Measurements from ENCODE around the gene TSHB. TPM values are rescaled to one million over a fixed set of nuclear protein-coding genes. Genes with fewer than 3 reads are reported as not detected.
A peak's percentile ranks its signal among the peaks of the same experiment; 100 is the strongest.

Gene TSHB
- total RNA-seq (2021; fragmentation: NEBNext Ultra II Directional; extraction: Animal tissue kit (Norgen Biotek cat#: 25700)): not detected
- long read RNA-seq: 0 reads

GRCh38 chr1:115029526-115029925 lies at the start of gene TSHB:
TSS of gene TSHB (plus strand) at chr1:115029826. CDS start at chr1:115033363, 3,537 bp downstream.
- no peak for TF ChIP-seq CTCF (IDR thresholded peaks at IDR 0.05)
- H3K27ac Mint-ChIP-seq: no peak within 1 kb of the TSS
- no peaks in the 10 kb centered on the region for H3K9me3 Mint-ChIP-seq
- H3K4me3 Mint-ChIP-seq: no peak within 1 kb of the TSS
- no peak for DNase-seq
- no peaks in the 10 kb centered on the region for H3K4me1 Mint-ChIP-seq (ENCODE audit: low read depth)
- no peaks in the 10 kb centered on the region for H3K36me3 Mint-ChIP-seq (ENCODE audit: low read depth)
- peaks cover 8% of the 10 kb centered on the region for H3K27me3 Mint-ChIP-seq (ENCODE audit: insufficient read depth)

GRCh38 chr1:114982251-114982650 lies 47.4 kb upstream of the TSHB start:
- peaks cover 14% of the 10 kb centered on the region for H3K36me3 Mint-ChIP-seq (ENCODE audit: low read depth)
- peaks cover 7% of the 10 kb centered on the region; the same call in 1 of the 2 replicates for H3K4me1 Mint-ChIP-seq (ENCODE audit: low read depth)
- H3K4me3 Mint-ChIP-seq: no peak overlapping the region
- TF ChIP-seq CTCF (IDR thresholded peaks at IDR 0.05): no peak
- no peaks in the 10 kb centered on the region; the same call in none of the 2 replicates for H3K27me3 Mint-ChIP-seq (ENCODE audit: insufficient read depth)
- peaks cover 17% of the 10 kb centered on the region for H3K9me3 Mint-ChIP-seq
- DNase-seq: no peak
- H3K27ac Mint-ChIP-seq: no peak overlapping the region

GRCh38 chr1:114986286-114986685 lies 43.3 kb upstream of the TSHB start:
- H3K27ac Mint-ChIP-seq: no peak overlapping the region

GRCh38 chr1:114988095-114988494 lies 41.5 kb upstream of the TSHB start:
- Mint-ChIP-seq H3K4me1 (ENCODE audit: low read depth) (no peaks in the 10 kb centered on the region), H3K27ac (no peak overlapping the region), H3K4me3 (no peak overlapping the region), H3K36me3 (ENCODE audit: low read depth) (peaks cover 8% of the 10 kb centered on the region; the same call in 1 of the 2 replicates), H3K9me3 (peaks cover 19% of the 10 kb centered on the region), H3K27me3 (ENCODE audit: insufficient read depth) (peaks cover 5% of the 10 kb centered on the region; the same call in 1 of the 2 replicates)
- no peak for TF ChIP-seq CTCF (IDR thresholded peaks at IDR 0.05)
- no peak for DNase-seq

More at GRCh38 chr1:114986286-114986685, 43.3 kb upstream of the TSHB start:
- TF ChIP-seq CTCF (IDR thresholded peaks at IDR 0.05): no peak
- peaks cover 22% of the 10 kb centered on the region for H3K36me3 Mint-ChIP-seq (ENCODE audit: low read depth)
- H3K4me1 Mint-ChIP-seq (ENCODE audit: low read depth): no peaks in the 10 kb centered on the region
- peaks cover 5% of the 10 kb centered on the region for H3K27me3 Mint-ChIP-seq (ENCODE audit: insufficient read depth)
- peak; percentile 11 for DNase-seq
- H3K4me3 Mint-ChIP-seq: no peak overlapping the region
- H3K9me3 Mint-ChIP-seq: peaks cover 33% of the 10 kb centered on the region

GRCh38 chr1:114997510-114998289 lies 31.9 kb upstream of the TSHB start:
- Mint-ChIP-seq H3K4me1 (ENCODE audit: low read depth) (no peaks in the 10 kb centered on the region), H3K36me3 (ENCODE audit: low read depth) (no peaks in the 10 kb centered on the region), H3K27ac (no peak overlapping the region), H3K27me3 (ENCODE audit: insufficient read depth) (peaks cover 11% of the 10 kb centered on the region), H3K9me3 (no peaks in the 10 kb centered on the region), H3K4me3 (no peak overlapping the region)
- DNase-seq: no peak
- no peak for TF ChIP-seq CTCF (IDR thresholded peaks at IDR 0.05)

All from HFFc6 (cell line).